ENCODE results near the gene TEN1. TPM values are rescaled to one million over a fixed set of nuclear protein-coding genes. Genes with fewer than 3 reads are reported as not detected.
"Not testable (repeated sequence)": the region's sequence is repeated elsewhere in the genome, so short reads cannot be mapped to it uniquely, and the experiment has no call there.

The TEN1 gene
- total and polyA plus RNA-seq, 2 donors, result 13.9 to 16.2 TPM

DNA sequence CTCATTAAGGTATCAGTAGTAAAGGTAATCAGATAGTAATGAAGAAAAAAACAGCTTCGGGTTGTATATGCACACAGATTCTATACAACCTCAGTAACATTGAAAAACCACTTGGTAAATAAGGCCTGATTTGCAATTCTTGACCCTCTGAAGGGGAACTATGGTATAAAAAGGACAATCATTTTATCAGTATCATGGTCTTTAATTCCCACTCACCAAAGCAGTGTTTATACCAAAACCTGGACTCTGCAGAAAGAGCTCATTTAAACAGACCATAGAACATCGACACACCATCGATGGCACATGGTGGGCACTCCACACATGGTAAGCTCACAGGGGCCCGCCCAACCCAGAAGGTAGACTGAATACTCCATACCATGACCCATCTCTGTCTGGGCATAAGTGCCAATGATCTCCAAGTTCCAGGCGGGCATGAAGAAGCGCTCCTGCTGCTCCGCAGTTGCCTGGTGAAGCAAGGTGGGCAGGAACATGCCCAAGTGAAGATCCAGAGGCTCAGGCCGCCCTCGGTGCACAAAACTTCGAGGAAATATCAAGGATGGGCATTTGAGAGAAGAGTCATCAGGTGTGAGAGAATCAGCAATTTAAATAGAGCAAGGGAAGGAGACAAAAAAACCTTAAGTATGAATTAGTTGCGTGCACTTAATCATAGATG, 19.1 kb upstream of the TEN1 start:
- no peaks in the 10 kb centered on the region for H3K4me1 ChIP-seq (ENCODE audit: insufficient read depth)
- no peak overlapping the region for H3K4me3 ChIP-seq (ENCODE audit: low read depth, low read length)
- no peaks in the 10 kb centered on the region for H3K36me3 ChIP-seq (ENCODE audit: insufficient read depth)
- 95% methylated on average over 11 of the region's 11 CpGs for WGBS
- no peak overlapping the region for H3K27ac ChIP-seq (ENCODE audit: low read depth)
- DNase-seq (ENCODE audit: extremely low spot score), result no peak

DNA sequence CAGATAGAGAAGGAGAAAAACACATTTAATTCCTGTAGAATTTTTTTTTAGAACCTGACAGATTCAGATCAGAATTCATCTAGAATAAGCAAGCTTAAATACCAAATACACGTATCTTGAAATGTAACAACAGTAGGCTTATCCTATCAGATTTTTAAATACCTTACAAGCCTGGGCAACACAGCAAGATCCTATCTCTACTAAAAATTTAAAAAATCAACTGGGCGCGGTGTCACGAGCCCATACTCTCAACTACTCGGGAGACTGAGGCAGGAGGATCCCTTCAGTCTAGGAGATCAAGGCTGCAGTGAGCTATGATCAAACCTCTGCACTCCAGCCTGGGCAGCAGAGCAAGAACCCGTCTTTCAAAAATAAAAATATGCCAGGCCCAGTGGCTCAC, 13.6 kb upstream of the TEN1 start:
- Histone ChIP-seq H3K27ac (ENCODE audit: low read depth) (peak overlapping the region; percentile 60), H3K36me3 (ENCODE audit: insufficient read depth) (peaks cover 1% of the 10 kb centered on the region), H3K4me3 (ENCODE audit: low read depth, low read length) (no peak overlapping the region), H3K4me1 (ENCODE audit: insufficient read depth) (no peaks in the 10 kb centered on the region)
- WGBS, result 81% methylated on average over 6 of the region's 6 CpGs
- DNase-seq (ENCODE audit: extremely low spot score), result no peak

GRCh38 chr17:75969044-75969443, 10.0 kb upstream of the TEN1 start:
- DNase-seq (ENCODE audit: extremely low spot score); H3K4me1 ChIP-seq (ENCODE audit: insufficient read depth); H3K27ac ChIP-seq (ENCODE audit: low read depth); H3K4me3 ChIP-seq (ENCODE audit: low read depth, low read length); H3K36me3 ChIP-seq (ENCODE audit: insufficient read depth): not testable (repeated sequence)
- WGBS, result 94% methylated on average over 10 of the region's 10 CpGs

- no peak overlapping the region for H3K27ac ChIP-seq (ENCODE audit: low read depth)
- H3K4me1 ChIP-seq (ENCODE audit: insufficient read depth), result no peaks in the 10 kb centered on the region
- WGBS, result 62% methylated on average over 4 of the region's 4 CpGs
- H3K36me3 ChIP-seq (ENCODE audit: insufficient read depth), result peaks cover 4% of the 10 kb centered on the region
- no peak for DNase-seq (ENCODE audit: extremely low spot score)
- H3K4me3 ChIP-seq (ENCODE audit: low read depth, low read length), result no peak overlapping the region
Observed at GRCh38 chr17:75970011-75970523, 9.0 kb upstream of the TEN1 start.

DNA sequence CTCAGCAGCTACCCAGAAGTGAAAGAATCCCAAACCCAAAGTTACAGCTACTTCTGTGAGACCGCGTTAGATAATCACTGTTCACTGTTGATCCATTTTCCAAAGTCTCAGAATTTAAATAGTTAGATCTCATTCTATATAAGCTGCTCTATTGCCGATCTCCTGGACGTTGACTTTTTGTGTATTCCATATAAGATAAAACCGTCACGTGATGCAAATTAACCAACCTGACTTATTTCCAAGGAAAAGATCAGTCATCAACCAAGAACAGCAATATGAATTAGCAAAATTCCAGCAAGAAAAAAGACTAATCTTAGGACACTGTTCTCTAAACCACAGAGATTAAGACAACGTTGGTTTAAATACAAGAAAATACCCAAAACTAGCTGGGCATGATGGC, 8.4 kb upstream of the TEN1 start:
- peaks cover 4% of the 10 kb centered on the region for H3K36me3 ChIP-seq (ENCODE audit: insufficient read depth)
- H3K4me1 ChIP-seq (ENCODE audit: insufficient read depth), result no peaks in the 10 kb centered on the region
- 87% methylated on average over 7 of the region's 7 CpGs for WGBS
- no peak overlapping the region for H3K4me3 ChIP-seq (ENCODE audit: low read depth, low read length)
- H3K27ac ChIP-seq (ENCODE audit: low read depth), result no peak overlapping the region
- DNase-seq (ENCODE audit: extremely low spot score), result no peak

DNA sequence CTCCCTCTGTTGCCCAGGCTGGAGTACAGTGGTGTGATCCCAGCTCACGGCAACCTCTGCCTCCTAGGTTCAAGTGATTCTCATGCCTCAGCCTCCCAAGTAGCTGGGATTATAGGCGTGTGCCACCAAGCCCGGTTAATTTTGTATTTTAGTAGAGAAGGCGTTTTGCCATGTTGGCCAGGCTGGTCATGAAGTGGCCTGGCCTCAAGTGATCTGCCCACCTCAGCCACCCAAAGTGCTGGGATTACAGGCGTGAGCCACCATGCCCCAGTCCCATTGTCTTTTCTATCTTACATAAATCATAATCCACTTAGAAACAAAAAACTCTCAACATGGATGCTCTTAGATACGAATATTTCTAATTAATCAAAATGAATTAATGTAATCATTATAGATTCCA, 3.9 kb upstream of the TEN1 start:
- not testable (repeated sequence) for H3K4me1 ChIP-seq (ENCODE audit: insufficient read depth); H3K36me3 ChIP-seq (ENCODE audit: insufficient read depth); H3K27ac ChIP-seq (ENCODE audit: low read depth); DNase-seq (ENCODE audit: extremely low spot score); H3K4me3 ChIP-seq (ENCODE audit: low read depth, low read length)
- WGBS, result 94% methylated on average over 6 of the region's 6 CpGs

DNA sequence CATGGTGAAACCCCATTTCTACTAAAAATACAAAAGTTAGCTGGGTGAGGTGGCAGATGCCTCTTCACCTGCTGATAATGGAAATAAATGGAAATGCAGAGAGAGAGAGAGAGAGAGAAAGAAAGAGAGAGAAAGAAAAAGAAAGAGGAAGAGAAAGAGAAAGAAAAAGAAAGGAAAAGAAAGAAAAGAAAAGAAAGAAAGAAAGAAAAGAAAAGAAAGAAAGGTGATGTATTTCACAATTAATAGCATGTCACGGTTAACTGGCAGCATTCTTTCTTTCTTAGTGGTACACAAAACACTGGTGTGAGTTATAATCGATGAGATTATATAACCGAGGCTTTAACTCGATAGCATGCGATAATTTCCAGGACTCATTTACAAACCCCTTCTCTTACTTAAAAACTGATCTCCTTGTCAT, 3.3 kb upstream of the TEN1 start:
- Histone ChIP-seq H3K36me3 (ENCODE audit: insufficient read depth) (peaks cover 2% of the 10 kb centered on the region), H3K27ac (ENCODE audit: low read depth) (no peak overlapping the region), H3K4me3 (ENCODE audit: low read depth, low read length) (no peak overlapping the region), H3K4me1 (ENCODE audit: insufficient read depth) (no peaks in the 10 kb centered on the region)
- 80% methylated on average over 5 of the region's 5 CpGs for WGBS
- DNase-seq (ENCODE audit: extremely low spot score), result no peak

DNA sequence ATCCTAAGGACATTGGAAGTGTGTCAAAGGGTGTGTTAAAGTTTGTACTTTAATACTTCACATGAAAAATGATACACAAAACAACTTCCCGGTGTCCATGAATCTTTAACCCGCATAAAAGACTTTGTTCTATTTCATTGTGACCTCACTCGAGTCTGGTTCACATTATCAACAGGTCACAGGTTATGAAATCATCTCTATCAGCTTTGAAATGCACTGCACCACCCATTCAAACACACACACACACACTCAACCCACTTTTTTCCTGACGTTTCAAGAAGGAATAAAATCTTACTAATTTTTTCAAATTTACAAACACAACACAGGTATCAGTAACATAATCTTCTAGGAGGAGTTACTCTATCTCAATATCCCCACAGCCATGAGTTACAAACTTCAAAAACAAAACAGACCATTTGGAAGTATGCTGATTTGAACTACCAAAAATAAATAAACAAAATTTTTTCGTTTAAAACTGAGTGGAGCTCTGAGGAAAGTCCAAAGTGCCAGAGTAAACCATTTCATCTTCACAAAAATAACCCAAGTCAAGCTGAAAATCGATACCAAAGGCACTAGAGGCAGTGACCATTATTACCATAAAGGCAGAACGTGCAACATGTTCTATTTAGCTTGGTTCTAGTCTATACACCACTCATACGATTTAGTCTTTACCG, 2.7 kb upstream of the TEN1 start:
- Histone ChIP-seq H3K36me3 (ENCODE audit: insufficient read depth) (peaks cover 2% of the 10 kb centered on the region), H3K4me1 (ENCODE audit: insufficient read depth) (no peaks in the 10 kb centered on the region), H3K4me3 (ENCODE audit: low read depth, low read length) (no peak overlapping the region), H3K27ac (ENCODE audit: low read depth) (no peak overlapping the region)
- WGBS, result 51% methylated on average over 9 of the region's 9 CpGs
- DNase-seq (ENCODE audit: extremely low spot score), result no peak

DNA sequence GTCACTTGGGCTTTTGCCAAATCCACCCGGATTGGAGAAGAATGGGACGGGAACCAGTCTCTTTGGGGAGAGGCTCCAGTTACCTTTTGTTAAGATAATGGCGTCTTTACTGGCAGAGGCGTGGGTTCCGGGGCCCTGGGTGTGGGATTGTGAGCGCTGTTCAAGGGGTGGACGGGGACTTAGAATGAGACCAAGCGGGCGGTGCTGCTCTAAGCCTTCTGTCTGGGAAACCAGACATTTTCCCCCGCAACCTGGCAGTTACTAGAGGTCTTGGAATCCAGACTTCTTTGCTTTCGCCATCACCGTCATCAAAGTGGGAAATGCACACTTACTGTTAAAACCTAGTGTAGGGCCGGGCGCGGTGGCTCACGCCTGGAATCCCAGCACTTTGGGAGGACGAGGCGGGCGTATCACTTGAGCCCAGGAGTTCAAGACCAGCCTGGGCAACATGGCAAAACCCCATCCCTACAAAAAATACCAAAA, 706 bp downstream of the TEN1 start:
- H3K27ac ChIP-seq (ENCODE audit: low read depth), result peak overlapping the region; percentile 97
- WGBS, result 3% methylated on average over 19 of the region's 19 CpGs
- peak overlapping the region; percentile 75 for H3K4me3 ChIP-seq (ENCODE audit: low read depth, low read length)
- no peaks in the 10 kb centered on the region for H3K4me1 ChIP-seq (ENCODE audit: insufficient read depth)
- no peak for DNase-seq (ENCODE audit: extremely low spot score)
- no peaks in the 10 kb centered on the region for H3K36me3 ChIP-seq (ENCODE audit: insufficient read depth)

GRCh38 chr17:75980188-75981018, 1.4 kb downstream of the TEN1 start:
- Histone ChIP-seq H3K36me3 (ENCODE audit: insufficient read depth) (no peaks in the 10 kb centered on the region), H3K4me1 (ENCODE audit: insufficient read depth) (no peaks in the 10 kb centered on the region), H3K4me3 (ENCODE audit: low read depth, low read length) (peak overlapping the region; percentile 75), H3K27ac (ENCODE audit: low read depth) (peak overlapping the region; percentile 97)
- 83% methylated on average over 18 of the region's 18 CpGs for WGBS
- no peak for DNase-seq (ENCODE audit: extremely low spot score)

GRCh38 chr17:75981019-75981615, 2.1 kb downstream of the TEN1 start:
- H3K4me3 ChIP-seq (ENCODE audit: low read depth, low read length), result no peak overlapping the region
- WGBS, result 92% methylated on average over 7 of the region's 7 CpGs
- no peaks in the 10 kb centered on the region for H3K36me3 ChIP-seq (ENCODE audit: insufficient read depth)
- no peak for DNase-seq (ENCODE audit: extremely low spot score)
- no peak overlapping the region for H3K27ac ChIP-seq (ENCODE audit: low read depth)
- no peaks in the 10 kb centered on the region for H3K4me1 ChIP-seq (ENCODE audit: insufficient read depth)

DNA sequence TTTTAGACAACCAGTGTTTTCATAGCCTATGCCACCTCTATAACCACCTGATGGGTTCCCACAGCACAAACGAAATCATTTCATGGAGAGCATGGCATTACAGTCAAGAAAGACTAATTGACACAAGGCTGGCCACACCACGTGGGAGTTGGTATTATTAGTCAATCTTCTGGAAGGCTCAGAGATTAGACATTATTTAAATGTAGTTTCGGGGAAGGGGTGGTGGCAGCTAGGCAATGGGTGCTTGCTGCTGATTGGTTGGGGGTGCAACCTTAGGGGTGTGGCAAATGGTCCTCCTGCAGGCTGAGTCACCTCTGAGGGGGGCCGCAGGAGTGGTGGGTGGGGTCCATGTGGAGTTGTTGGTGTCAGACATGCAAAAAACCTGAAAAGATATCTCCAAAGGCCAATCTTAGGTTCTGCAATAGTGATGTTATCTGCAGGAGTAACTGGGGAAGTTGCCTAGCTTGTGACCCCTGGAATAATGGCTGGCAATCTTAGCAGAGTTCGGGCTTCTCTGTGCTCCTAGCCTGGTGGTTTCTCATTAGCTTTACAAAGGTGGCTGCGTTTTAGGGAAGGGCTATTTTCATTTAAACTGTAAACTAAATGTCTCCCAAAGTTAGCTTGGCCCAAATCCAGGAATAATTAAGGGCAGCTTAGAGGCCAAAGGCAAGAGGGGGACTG, 4.6 kb downstream of the TEN1 start:
- 58% methylated on average over 6 of the region's 6 CpGs for WGBS
- no peaks in the 10 kb centered on the region for H3K4me1 ChIP-seq (ENCODE audit: insufficient read depth)
- no peaks in the 10 kb centered on the region for H3K36me3 ChIP-seq (ENCODE audit: insufficient read depth)
- H3K4me3 ChIP-seq (ENCODE audit: low read depth, low read length), result no peak overlapping the region
- DNase-seq (ENCODE audit: extremely low spot score), result no peak
- no peak overlapping the region for H3K27ac ChIP-seq (ENCODE audit: low read depth)

GRCh38 chr17:75985986-75986385, 6.9 kb downstream of the TEN1 start:
- no peak overlapping the region for H3K4me3 ChIP-seq (ENCODE audit: low read depth, low read length)
- no peaks in the 10 kb centered on the region for H3K36me3 ChIP-seq (ENCODE audit: insufficient read depth)
- DNase-seq (ENCODE audit: extremely low spot score), result no peak
- H3K27ac ChIP-seq (ENCODE audit: low read depth), result no peak overlapping the region
- no peaks in the 10 kb centered on the region for H3K4me1 ChIP-seq (ENCODE audit: insufficient read depth)
- WGBS, result 86% methylated on average over 4 of the region's 4 CpGs
